Activated T-cell treated with anti-CD3 and anti-CD28 coated beads, Interleukin-2, amount 50 U/mL, for 1 hour (primary cell): ENCODE data around the gene RPL37A.

Experiments
- DNase-seq: peaks from one replicate; pipeline ENCODE4 v3.0.0-alpha.2; 2020

The RPL37A gene

DNA sequence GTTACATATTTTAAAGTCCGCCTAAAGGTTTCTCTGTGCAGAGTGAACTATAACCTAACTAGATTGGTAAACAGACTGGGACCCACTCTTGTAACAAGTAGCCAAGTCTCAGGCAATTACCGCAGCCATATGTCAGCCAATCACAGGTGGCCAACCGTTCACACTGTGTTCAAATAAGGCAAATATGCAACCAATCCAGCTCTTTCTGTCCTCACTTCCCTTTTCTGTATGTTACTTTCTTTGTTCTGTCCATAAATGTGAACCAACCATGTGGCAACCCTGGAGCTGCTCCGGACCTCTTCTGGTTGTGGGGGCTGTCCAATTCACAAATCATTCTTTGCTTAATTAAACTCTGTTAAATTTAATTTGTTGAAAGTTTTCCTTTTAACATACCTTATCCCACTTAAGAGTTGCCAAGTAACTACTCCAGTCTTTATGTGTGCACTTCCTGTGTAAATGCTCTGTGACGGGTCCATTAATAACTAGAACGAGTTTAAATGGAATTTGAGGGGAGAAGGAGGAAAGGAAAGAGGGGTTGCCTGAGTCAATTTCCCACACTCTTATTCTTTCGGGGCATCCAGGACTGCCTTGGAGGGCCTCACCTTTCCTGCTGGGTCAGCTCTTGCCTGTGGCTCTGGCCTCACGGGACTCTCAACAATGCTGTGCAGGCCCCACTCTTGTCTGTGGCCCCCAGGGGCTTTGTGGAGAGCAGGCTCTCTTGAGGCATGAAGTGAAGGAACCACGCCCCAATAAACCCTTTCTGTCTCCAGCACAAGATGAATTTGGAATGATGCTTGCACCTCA, 6.6 kb upstream of the RPL37A start:
- DNase-seq = no peak

GRCh38 chr2:216492597-216493333, 5.9 kb upstream of the RPL37A start:
- DNase-seq = no peak

- no peak for DNase-seq
Measured at GRCh38 chr2:216493334-216493685, 5.3 kb upstream of the RPL37A start.

DNA sequence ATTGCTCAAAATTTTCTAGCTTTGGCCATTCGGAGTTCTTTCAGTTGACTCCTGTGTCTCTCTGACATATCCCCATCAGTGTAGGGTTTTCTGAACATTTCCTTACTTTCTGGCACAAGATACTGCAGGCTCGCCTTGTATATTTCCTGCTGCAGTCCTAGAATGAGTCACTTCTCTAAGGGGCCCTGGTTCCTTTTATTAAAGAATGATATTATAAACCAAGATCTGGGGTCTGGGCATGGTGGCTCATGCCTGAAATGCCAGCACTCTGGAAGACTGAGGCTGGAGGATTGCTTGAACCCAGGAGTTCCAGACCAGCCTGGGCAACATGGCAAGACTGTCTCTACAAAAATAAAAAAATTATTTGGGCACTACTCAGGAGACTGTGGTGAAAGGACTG, 3.0 kb upstream of the RPL37A start:
- DNase-seq = no peak

DNA sequence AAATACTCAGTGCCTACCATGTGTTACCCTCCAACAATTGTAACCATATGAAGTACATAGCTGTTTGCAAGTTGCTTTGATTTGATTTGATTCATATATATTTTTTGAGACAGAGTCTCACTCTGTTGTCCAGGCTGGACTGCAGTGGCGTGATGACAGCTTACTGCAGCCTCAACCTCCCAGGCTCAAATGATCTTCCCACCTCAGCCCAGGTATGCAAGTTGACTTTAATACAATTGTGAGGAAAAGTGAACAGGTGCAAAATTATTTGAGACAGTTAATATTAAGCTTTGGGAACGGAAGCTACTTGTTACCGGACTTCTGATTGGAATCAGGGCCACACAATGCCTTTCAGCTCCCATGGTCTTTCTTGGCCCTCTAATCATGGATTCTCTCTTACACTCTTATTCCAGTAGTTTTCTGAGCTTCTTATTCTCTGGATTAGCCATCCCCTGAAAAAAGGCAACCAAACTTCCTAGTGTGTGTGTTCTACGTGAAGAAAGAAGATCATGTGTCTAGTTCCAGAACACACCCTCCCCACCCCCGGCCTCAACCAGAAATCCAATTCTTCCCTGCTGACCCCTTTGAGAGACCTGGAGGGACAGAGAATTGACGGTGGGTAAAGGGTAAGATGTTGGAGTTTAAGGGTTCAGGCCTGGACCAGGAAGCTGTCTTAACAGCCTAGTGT, 1.1 kb upstream of the RPL37A start:
- no peak for DNase-seq

- DNase-seq = no peak
Measured at GRCh38 chr2:216498070-216498378, 620 bp upstream of the RPL37A start.

DNA sequence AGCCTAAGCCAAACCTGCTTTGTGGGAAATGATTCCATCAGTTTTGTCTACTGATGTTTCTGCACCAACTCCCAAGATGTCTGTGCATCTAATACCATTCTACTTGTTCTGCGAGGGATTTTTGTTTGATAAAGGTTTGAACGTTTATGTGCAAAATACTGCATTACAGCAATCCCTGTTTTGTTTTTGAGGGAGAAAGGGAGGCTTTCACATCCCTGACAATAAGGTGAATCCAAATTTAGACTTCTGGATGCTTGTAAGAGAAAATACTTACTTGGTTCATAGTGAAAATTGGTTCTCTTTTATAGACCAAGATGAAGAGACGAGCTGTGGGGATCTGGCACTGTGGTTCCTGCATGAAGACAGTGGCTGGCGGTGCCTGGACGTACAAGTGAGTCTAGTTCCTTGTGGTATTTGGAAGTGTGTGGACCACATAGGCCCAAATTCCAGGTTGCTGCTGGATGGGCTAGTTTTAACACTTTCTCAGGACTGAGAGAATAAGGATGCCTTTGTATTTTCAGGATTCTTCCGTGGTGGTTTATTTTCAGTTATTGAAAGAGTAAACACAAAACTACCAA, 1.1 kb downstream of the RPL37A start:
- no peak for DNase-seq

DNA sequence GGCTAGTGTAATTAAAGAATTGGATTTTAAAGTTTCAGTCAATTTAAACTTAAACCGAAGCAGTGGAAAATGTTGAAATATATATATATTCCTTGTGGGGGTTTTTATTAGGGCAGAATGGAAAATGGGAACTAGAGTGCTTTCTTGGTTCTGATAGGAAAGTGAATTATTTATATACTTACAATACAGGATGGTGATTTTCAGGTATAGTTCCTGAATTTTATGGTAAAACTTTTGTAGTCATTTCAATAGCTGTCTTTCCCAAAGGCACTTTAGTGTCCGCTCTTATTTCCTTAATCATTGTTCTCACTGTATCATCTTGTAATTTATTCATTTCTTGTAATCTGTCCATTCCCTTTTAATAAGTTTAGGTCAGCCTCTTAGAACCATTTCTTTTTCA, 1.9 kb downstream of the RPL37A start:
- DNase-seq = no peak

DNA sequence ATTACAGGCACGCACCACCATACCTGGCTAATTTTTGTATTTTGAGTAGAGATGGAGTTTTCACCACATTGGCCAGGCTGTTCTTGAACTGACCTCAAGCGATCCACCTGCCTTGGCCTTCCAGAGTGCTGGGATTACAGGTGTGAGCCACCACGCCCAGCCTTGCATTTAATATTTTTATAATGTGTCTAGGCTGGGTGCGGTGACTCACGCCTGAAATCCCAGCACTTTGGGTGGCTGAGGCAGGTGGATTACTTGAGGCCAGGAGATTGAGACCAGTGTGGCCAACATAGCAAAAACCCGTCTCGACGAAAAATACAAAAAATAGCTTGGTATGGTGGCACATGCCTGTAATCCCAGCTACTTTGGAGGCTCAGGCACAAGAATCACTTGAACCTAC, 3.2 kb downstream of the RPL37A start:
- DNase-seq = no peak

GRCh38 chr2:216502381-216503158, 3.9 kb downstream of the RPL37A start:
- DNase-seq = no peak

DNA sequence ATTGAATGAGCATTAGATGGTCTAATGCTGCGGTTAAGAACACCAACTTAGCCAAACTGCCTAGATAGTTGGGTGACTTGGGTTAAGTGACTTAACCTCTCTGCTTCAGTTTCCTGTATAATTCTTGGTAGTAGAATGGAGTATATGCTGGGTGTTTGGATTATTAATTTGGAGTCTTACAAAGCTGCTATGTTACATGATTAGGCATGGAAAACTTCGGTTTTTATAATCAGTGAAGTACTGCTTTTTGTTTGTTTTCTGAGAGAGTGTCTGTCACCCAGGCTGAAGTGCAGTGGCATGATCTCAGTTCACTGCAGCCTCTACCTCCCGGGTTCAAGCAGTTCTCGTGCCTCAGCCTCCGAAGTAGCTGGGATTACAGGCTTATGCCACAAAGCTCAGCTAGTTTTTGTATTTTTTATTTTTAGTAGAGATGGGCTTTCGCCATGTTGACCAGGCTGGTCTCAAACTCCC, 4.5 kb downstream of the RPL37A start:
- no peak for DNase-seq

GRCh38 chr2:216503697-216504375, 5.2 kb downstream of the RPL37A start:
- no peak for DNase-seq

GRCh38 chr2:216504376-216504762, 5.7 kb downstream of the RPL37A start:
- DNase-seq = no peak

DNA sequence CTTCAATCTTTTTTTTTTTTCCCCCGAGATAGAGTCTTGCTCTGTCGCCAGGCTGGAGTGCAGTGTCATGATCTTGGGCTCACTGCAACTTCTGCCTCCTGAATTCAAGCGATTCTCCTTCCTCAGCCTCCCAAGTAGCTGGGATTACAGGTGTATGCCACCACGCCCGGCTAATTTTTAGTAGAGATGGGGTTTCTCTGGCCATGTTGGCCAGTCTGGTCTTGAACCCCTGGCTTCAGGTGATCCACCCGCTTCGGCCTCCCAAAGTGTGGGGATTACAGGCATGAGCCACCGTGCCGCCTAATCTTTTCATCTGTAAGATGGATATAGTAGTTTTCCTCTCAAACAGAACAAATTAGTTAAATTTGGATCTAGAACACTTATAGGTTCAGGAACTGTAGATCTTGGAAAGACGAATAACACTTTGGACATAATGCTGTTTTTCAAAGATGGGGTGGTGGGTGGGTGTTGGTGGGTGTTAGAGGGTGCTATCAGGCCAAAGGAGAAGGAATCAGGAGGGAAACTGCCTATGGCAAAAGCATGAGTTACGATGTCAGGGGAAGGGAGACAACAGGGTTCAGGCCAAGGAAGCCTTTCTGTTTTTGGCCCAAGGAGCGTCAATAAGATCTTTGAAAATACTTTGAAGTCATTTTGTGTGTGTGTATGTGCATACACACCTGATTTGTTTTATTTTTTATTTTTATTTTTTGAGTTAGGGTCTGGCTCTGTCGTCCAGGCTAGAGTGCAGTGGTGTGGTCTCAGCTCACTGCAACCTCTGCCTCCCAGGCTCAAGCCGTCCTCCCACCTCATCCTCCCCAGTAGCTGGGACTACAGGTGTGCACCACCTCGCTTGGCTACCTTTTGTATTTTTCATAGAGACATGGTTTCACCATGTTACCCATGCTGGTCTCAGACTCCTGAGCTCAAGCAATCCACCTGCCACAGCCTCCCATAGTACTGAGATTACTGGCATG, 6.8 kb downstream of the RPL37A start:
- no peak for DNase-seq

- DNase-seq = no peak
Measured at GRCh38 chr2:216507220-216508160, 8.8 kb downstream of the RPL37A start.

DNA sequence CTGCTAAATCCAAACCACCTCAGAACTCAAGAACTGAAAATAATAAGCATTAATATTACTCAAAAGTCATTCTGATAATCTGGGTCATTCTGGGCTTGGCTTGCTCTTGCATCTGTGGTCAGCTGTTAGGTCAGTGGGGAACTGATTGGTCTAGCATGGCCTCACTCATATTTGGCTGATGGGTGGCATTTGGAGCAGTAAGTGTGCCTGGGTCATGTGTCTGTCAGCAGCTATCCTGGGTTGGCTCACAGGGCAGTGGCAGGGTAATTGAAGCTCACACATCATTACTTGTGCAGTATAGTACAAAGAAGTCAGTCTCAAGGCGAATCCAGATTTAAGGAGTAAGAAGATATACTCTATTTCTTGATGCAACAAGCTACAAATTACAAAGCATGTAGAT, 9.6 kb downstream of the RPL37A start:
- no peak for DNase-seq

DNA sequence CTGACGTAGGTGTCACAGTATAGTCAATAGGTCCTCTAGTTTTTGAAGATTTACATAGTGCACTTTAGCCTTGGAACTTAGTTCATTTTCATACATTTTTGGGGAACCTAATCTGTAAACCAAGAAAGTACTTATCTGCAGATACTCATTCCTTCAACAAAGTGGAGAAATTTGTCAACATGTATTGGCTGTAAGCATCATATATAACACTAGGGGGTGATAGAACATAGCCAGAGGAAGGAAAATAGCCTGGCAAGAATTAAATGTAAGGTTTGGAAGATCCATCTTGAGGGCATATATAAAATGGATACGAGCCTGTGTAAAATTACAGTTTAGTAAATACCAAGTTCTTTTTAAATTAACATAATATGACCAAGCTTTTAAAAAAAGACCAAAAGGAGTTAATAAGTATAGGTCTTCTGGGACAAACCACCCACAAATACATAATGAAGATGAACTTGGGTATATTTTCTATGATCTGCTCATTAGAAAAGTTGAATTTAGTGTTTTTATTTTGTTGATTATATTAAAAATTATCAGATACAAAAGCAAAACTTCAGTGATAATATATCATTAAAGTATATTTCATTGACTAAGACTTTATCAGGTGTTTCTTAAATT, 18.2 kb downstream of the RPL37A start:
- no peak for DNase-seq

DNA sequence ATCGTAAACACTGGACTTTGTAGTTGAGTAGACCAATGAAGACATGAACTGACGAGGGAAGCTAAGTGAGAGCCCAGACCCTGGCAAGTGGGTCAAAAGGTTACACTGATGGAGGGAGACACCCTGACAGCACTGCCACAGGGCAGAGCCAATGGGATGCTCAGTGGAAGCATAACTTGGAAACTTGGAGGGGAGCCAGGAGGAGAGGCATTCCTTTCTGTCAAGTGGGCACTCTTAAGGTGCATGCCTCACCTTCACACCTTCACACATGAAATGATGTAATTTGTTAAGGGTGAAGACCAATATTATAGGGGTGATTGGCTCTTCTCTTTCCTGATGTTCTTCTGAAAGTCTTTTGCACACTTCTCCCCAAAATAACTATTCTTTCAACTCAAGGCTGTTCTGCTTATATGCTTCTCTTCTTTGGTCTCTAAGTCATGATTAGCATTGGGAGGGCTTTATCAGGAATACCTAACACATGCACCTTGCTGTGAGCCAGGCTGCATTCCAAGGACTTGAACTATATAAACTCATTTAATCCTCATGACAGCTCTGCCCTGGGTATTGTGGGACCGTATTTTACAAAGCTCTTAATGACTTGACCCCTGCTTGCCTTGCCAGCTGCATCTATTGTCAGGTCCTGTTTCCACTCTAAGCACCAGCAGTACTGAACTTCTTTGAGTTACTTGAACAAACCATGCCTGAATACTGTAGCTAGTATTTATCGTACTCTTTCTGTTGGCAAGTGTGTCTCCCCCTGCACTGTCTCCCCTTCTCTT, 19.0 kb downstream of the RPL37A start:
- DNase-seq = no peak
